Activated naive CD8-positive, alpha-beta T cell treated with anti-CD3 and anti-CD28 coated beads for 36 hours (primary cell): ENCODE results near the gene WDFY2. TPM values are rescaled to one million over a fixed set of nuclear protein-coding genes. Genes with fewer than 3 reads are reported as not detected.
A peak's percentile ranks its signal among the peaks of the same experiment; 100 is the strongest.
"Not testable (repeated sequence)": the region's sequence is repeated elsewhere in the genome, so short reads cannot be mapped to it uniquely, and the experiment has no call there.

Source experiments
- DNase-seq: peaks from one replicate; pipeline ENCODE4 v3.0.0; 2021
- H3K27ac Mint-ChIP-seq: one replicate; pipeline ENCODE4 v1.8.0; 2022; ENCODE audit warnings: mild to moderate bottlenecking, moderate library complexity, mixed read lengths
- H3K27me3 Mint-ChIP-seq: one replicate; pipeline ENCODE4 v1.8.0; 2022; ENCODE audit warnings: mild to moderate bottlenecking, mixed read lengths
- H3K36me3 Mint-ChIP-seq: one replicate; pipeline ENCODE4 v1.8.0; 2021; ENCODE audit warnings: mild to moderate bottlenecking, mixed read lengths
- H3K4me1 Mint-ChIP-seq: one replicate; pipeline ENCODE4 v1.8.0; 2021; ENCODE audit warnings: mixed read lengths
- H3K4me3 Mint-ChIP-seq: one replicate; pipeline ENCODE4 v1.8.0; 2022; ENCODE audit warnings: mild to moderate bottlenecking, moderate library complexity, mixed read lengths
- H3K9me3 Mint-ChIP-seq: one replicate; pipeline ENCODE4 v1.8.0; 2022; ENCODE audit warnings: mixed read lengths
- total RNA-seq, 2 experiments: library from RNA; stranded (reverse); gene quantifications; one replicate each; pipeline ENCODE4 v1.2.3, GENCODE V29; 2021

Gene WDFY2
- total RNA-seq, 2 experiments from 2014 or later = 6.0 to 7.9 TPM

GRCh38 chr13:51585696-51586095 lies 1.4 kb downstream of the WDFY2 start:
- Mint-ChIP-seq H3K4me1 (peaks cover 43% of the 10 kb centered on the region), H3K9me3 (no peaks in the 10 kb centered on the region), H3K27ac (no peak overlapping the region), H3K4me3 (peak overlapping the region; percentile 86), H3K36me3 (peaks cover 5% of the 10 kb centered on the region), H3K27me3 (no peaks in the 10 kb centered on the region)
- DNase-seq = no peak

GRCh38 chr13:51587372-51587771 lies 3.1 kb downstream of the WDFY2 start:
- H3K27ac Mint-ChIP-seq = no peak overlapping the region
- H3K4me1 Mint-ChIP-seq = peaks cover 51% of the 10 kb centered on the region

GRCh38 chr13:51588406-51588949 lies 4.2 kb downstream of the WDFY2 start:
- no peaks in the 10 kb centered on the region for H3K9me3 Mint-ChIP-seq
- no peak overlapping the region for H3K4me3 Mint-ChIP-seq
- peaks cover 5% of the 10 kb centered on the region for H3K36me3 Mint-ChIP-seq
- DNase-seq = no peak
- H3K4me1 Mint-ChIP-seq = peaks cover 50% of the 10 kb centered on the region
- H3K27ac Mint-ChIP-seq = no peak overlapping the region
- no peaks in the 10 kb centered on the region for H3K27me3 Mint-ChIP-seq

More at GRCh38 chr13:51587372-51587771, 3.1 kb downstream of the WDFY2 start:
- no peaks in the 10 kb centered on the region for H3K27me3 Mint-ChIP-seq
- no peak for DNase-seq
- H3K4me3 Mint-ChIP-seq = no peak overlapping the region
- H3K9me3 Mint-ChIP-seq = no peaks in the 10 kb centered on the region
- peaks cover 5% of the 10 kb centered on the region for H3K36me3 Mint-ChIP-seq

- peaks cover 52% of the 10 kb centered on the region for H3K4me1 Mint-ChIP-seq
- H3K4me3 Mint-ChIP-seq = no peak overlapping the region
- no peak overlapping the region for H3K27ac Mint-ChIP-seq
- H3K36me3 Mint-ChIP-seq = peaks cover 5% of the 10 kb centered on the region
- H3K9me3 Mint-ChIP-seq = no peaks in the 10 kb centered on the region
- no peak for DNase-seq
- H3K27me3 Mint-ChIP-seq = no peaks in the 10 kb centered on the region
Observed at GRCh38 chr13:51589793-51590192, 5.5 kb downstream of the WDFY2 start.

GRCh38 chr13:51590231-51590970 lies 6.1 kb downstream of the WDFY2 start:
- no peaks in the 10 kb centered on the region for H3K9me3 Mint-ChIP-seq
- H3K4me3 Mint-ChIP-seq = no peak overlapping the region
- no peak overlapping the region for H3K27ac Mint-ChIP-seq
- peaks cover 52% of the 10 kb centered on the region for H3K4me1 Mint-ChIP-seq
- no peak for DNase-seq
- H3K36me3 Mint-ChIP-seq = peaks cover 5% of the 10 kb centered on the region
- H3K27me3 Mint-ChIP-seq = no peaks in the 10 kb centered on the region

- Mint-ChIP-seq H3K9me3 (no peaks in the 10 kb centered on the region), H3K27ac (no peak overlapping the region), H3K4me1 (peaks cover 48% of the 10 kb centered on the region), H3K4me3 (no peak overlapping the region), H3K36me3 (peaks cover 5% of the 10 kb centered on the region), H3K27me3 (no peaks in the 10 kb centered on the region)
- DNase-seq = no peak
Observed at GRCh38 chr13:51590971-51591627, 6.8 kb downstream of the WDFY2 start.

- not testable (repeated sequence) for H3K4me3 Mint-ChIP-seq, H3K9me3 Mint-ChIP-seq, DNase-seq, H3K27ac Mint-ChIP-seq, H3K36me3 Mint-ChIP-seq, H3K27me3 Mint-ChIP-seq
- peaks cover 50% of the 10 kb centered on the region for H3K4me1 Mint-ChIP-seq
Observed at GRCh38 chr13:51591938-51592337, 7.7 kb downstream of the WDFY2 start.

GRCh38 chr13:51594432-51594831 lies 10.2 kb downstream of the WDFY2 start:
- Mint-ChIP-seq H3K27ac (no peak overlapping the region), H3K27me3 (no peaks in the 10 kb centered on the region), H3K9me3 (no peaks in the 10 kb centered on the region), H3K36me3 (no peaks in the 10 kb centered on the region), H3K4me1 (peaks cover 37% of the 10 kb centered on the region), H3K4me3 (no peak overlapping the region)
- no peak for DNase-seq

- H3K4me1 Mint-ChIP-seq = peaks cover 35% of the 10 kb centered on the region
- H3K36me3 Mint-ChIP-seq = no peaks in the 10 kb centered on the region
- no peaks in the 10 kb centered on the region for H3K9me3 Mint-ChIP-seq
- no peak overlapping the region for H3K27ac Mint-ChIP-seq
- no peak overlapping the region for H3K4me3 Mint-ChIP-seq
- H3K27me3 Mint-ChIP-seq = no peaks in the 10 kb centered on the region
- DNase-seq = no peak
Observed at GRCh38 chr13:51595416-51595815, 11.2 kb downstream of the WDFY2 start.

- H3K4me1 Mint-ChIP-seq = peaks cover 27% of the 10 kb centered on the region
- no peak overlapping the region for H3K27ac Mint-ChIP-seq
- no peaks in the 10 kb centered on the region for H3K27me3 Mint-ChIP-seq
- no peaks in the 10 kb centered on the region for H3K9me3 Mint-ChIP-seq
- H3K36me3 Mint-ChIP-seq = no peaks in the 10 kb centered on the region
- no peak overlapping the region for H3K4me3 Mint-ChIP-seq
- no peak for DNase-seq
Observed at GRCh38 chr13:51596541-51596940, 12.3 kb downstream of the WDFY2 start.

GRCh38 chr13:51599444-51600176 lies 15.3 kb downstream of the WDFY2 start:
- H3K4me1 Mint-ChIP-seq = peaks cover 26% of the 10 kb centered on the region
- H3K9me3 Mint-ChIP-seq = no peaks in the 10 kb centered on the region
- no peaks in the 10 kb centered on the region for H3K27me3 Mint-ChIP-seq
- no peak overlapping the region for H3K4me3 Mint-ChIP-seq
- no peak overlapping the region for H3K27ac Mint-ChIP-seq
- H3K36me3 Mint-ChIP-seq = peaks cover 6% of the 10 kb centered on the region
- no peak for DNase-seq

- DNase-seq = no peak
- Mint-ChIP-seq H3K27me3 (no peaks in the 10 kb centered on the region), H3K36me3 (peaks cover 6% of the 10 kb centered on the region), H3K4me3 (no peak overlapping the region), H3K27ac (no peak overlapping the region), H3K9me3 (no peaks in the 10 kb centered on the region), H3K4me1 (peaks cover 28% of the 10 kb centered on the region)
Observed at GRCh38 chr13:51600703-51601102, 16.4 kb downstream of the WDFY2 start.

- no peaks in the 10 kb centered on the region for H3K27me3 Mint-ChIP-seq
- peaks cover 6% of the 10 kb centered on the region for H3K36me3 Mint-ChIP-seq
- no peaks in the 10 kb centered on the region for H3K9me3 Mint-ChIP-seq
- H3K27ac Mint-ChIP-seq = no peak overlapping the region
- no peak for DNase-seq
- H3K4me1 Mint-ChIP-seq = peaks cover 25% of the 10 kb centered on the region
- no peak overlapping the region for H3K4me3 Mint-ChIP-seq
Observed at GRCh38 chr13:51601601-51602565, 17.6 kb downstream of the WDFY2 start.

- H3K27me3 Mint-ChIP-seq = no peaks in the 10 kb centered on the region
- no peaks in the 10 kb centered on the region for H3K9me3 Mint-ChIP-seq
- no peak overlapping the region for H3K27ac Mint-ChIP-seq
- peaks cover 22% of the 10 kb centered on the region for H3K4me1 Mint-ChIP-seq
- H3K4me3 Mint-ChIP-seq = no peak overlapping the region
- H3K36me3 Mint-ChIP-seq = peaks cover 7% of the 10 kb centered on the region
- DNase-seq = no peak
Observed at GRCh38 chr13:51603716-51604115, 19.5 kb downstream of the WDFY2 start.
